ENCODE measurements around the gene SNX10. TPM values are rescaled to one million over a fixed set of nuclear protein-coding genes. Genes with fewer than 3 reads are reported as not detected.

Gene SNX10
- total and polyA plus RNA-seq, 7 experiments from 2014 or later: 5.0 to 37.0 (median 7.2) TPM

GRCh38 chr7:26367219-26367711 is 75.6 kb downstream of the SNX10 start:
- Histone ChIP-seq H3K27ac (ENCODE audit: low read depth, low read length) (no peak overlapping the region), H3K36me3 (ENCODE audit: control insufficient read depth in 2 of 3, insufficient read depth in 3 of 3, low read length in 3 of 3) (peaks cover 0 to 9% (median 0%) of the 10 kb centered on the region in 3 experiments), H3K4me1 (ENCODE audit: control insufficient read depth in 2 of 2, insufficient read depth in 2 of 2, low read length in 2 of 2) (peaks cover 0 to 8% of the 10 kb centered on the region in 2 donors), H3K4me3 (ENCODE audit: low read length) (no peak overlapping the region), H3K9me3 (ENCODE audit: control insufficient read depth in 2 of 3, low read length in 3 of 3) (no peaks in the 10 kb centered on the region), H3K27me3 (ENCODE audit: control insufficient read depth in 2 of 2, insufficient read depth in 2 of 2, low read length in 2 of 2) (no peaks in the 10 kb centered on the region)
- POLR2A ChIA-PET: interaction anchor here (0.8 kb wide), 1 partner anchor 167 kb away, joined by 3 read pairs; the partner anchor contains the start of gene HNRNPA2B1
- CTCF ChIA-PET: interaction anchor here (0.6 to 7.7 kb wide), 5 partner anchors 277 to 473 kb away, joined by 3 to 127 read pairs (median 58); no protein-coding TSS in a partner anchor
- Mint-ChIP-seq H3K4me1 (peaks cover 3 to 16% (median 8%) of the 10 kb centered on the region in 7 donors), H3K9me3 (no peaks in the 10 kb centered on the region), H3K36me3 (peaks cover 2 to 12% (median 3%) of the 10 kb centered on the region in 5 donors), H3K27ac (no peak overlapping the region), H3K27me3 (peaks cover 0 to 6% (median 1%) of the 10 kb centered on the region in 5 donors), H3K4me3 (peak overlapping the region in 1 of 10 donors; percentile 29)
- DNase-seq: no peak
- intact Hi-C loops (cut with micrococcal nuclease): loop anchor here in 1 of 2 donors (5.0 kb wide), 2 partner anchors 215 to 415 kb away; partner anchors contain the start of gene NFE2L3
- ATAC-seq: no peak

- Mint-ChIP-seq H3K36me3 (peaks cover 4 to 15% (median 10%) of the 10 kb centered on the region in 5 donors), H3K27ac (no peak overlapping the region), H3K9me3 (no peaks in the 10 kb centered on the region), H3K4me1 (peaks cover 3 to 16% (median 8%) of the 10 kb centered on the region in 7 donors), H3K27me3 (peaks cover 0 to 12% (median 5%) of the 10 kb centered on the region in 5 donors), H3K4me3 (no peak overlapping the region)
- Histone ChIP-seq H3K4me3 (ENCODE audit: low read length) (no peak overlapping the region), H3K9me3 (ENCODE audit: control insufficient read depth in 2 of 3, low read length in 3 of 3) (no peaks in the 10 kb centered on the region), H3K27me3 (ENCODE audit: control insufficient read depth in 2 of 2, insufficient read depth in 2 of 2, low read length in 2 of 2) (peaks cover 0 to 2% of the 10 kb centered on the region in 2 donors), H3K36me3 (ENCODE audit: control insufficient read depth in 2 of 3, insufficient read depth in 3 of 3, low read length in 3 of 3) (peaks cover 0 to 9% (median 0%) of the 10 kb centered on the region in 3 experiments), H3K4me1 (ENCODE audit: control insufficient read depth in 2 of 2, insufficient read depth in 2 of 2, low read length in 2 of 2) (peaks cover 0 to 8% of the 10 kb centered on the region in 2 donors), H3K27ac (ENCODE audit: low read depth, low read length) (no peak overlapping the region)
- CTCF ChIA-PET: interaction anchor here (0.6 to 2.6 kb wide), 11 partner anchors 14 to 475 kb away, joined by 3 to 23 read pairs (median 6); no protein-coding TSS in a partner anchor
- POLR2A ChIA-PET: interaction anchor here (0.6 to 0.7 kb wide), 2 partner anchors 168 to 1982 kb away, joined by 3 to 5 read pairs; no protein-coding TSS in a partner anchor
- no peak for ATAC-seq
- DNase-seq: no peak
- intact Hi-C loops (cut with micrococcal nuclease): loop anchor here in 1 of 2 donors (2.0 to 5.0 kb wide), 3 partner anchors 216 to 792 kb away; partner anchors contain the start of gene NFE2L3
These were observed 76.9 kb downstream of the SNX10 start for GRCh38 chr7:26368542-26368941.

GRCh38 chr7:26369593-26369992 is 77.9 kb downstream of the SNX10 start:
- H3K36me3 ChIP-seq (ENCODE audit: control insufficient read depth in 2 of 3, insufficient read depth in 3 of 3, low read length in 3 of 3): peaks cover 0 to 9% (median 0%) of the 10 kb centered on the region in 3 experiments
- Mint-ChIP-seq H3K4me3 (peak overlapping the region in 1 of 10 donors; percentile 30), H3K36me3 (peaks cover 4 to 16% (median 10%) of the 10 kb centered on the region in 5 donors), H3K27ac (no peak overlapping the region), H3K27me3 (peaks cover 6 to 21% (median 13%) of the 10 kb centered on the region in 5 donors), H3K9me3 (no peaks in the 10 kb centered on the region), H3K4me1 (peaks cover 3 to 16% (median 8%) of the 10 kb centered on the region in 7 donors)
- H3K4me1 ChIP-seq (ENCODE audit: control insufficient read depth in 2 of 2, insufficient read depth in 2 of 2, low read length in 2 of 2): peaks cover 0 to 8% of the 10 kb centered on the region in 2 donors
- POLR2A ChIA-PET: interaction anchor here (0.7 to 1.5 kb wide), 3 partner anchors 170 to 297 kb away, joined by 3 to 8 read pairs (median 3); no protein-coding TSS in a partner anchor
- peaks cover 0 to 11% of the 10 kb centered on the region in 2 donors for H3K27me3 ChIP-seq (ENCODE audit: control insufficient read depth in 2 of 2, insufficient read depth in 2 of 2, low read length in 2 of 2)
- CTCF ChIA-PET: interaction anchor here (0.6 to 2.6 kb wide), 30 partner anchors 9 to 793 kb away, joined by 3 to 23 read pairs (median 5); no protein-coding TSS in a partner anchor
- intact Hi-C loops (cut with micrococcal nuclease): loop anchor here (1.0 to 5.0 kb wide), 6 partner anchors 131 to 792 kb away; partner anchors contain the start of gene NFE2L3 (in 1 of the 2)
- no peak overlapping the region for H3K4me3 ChIP-seq (ENCODE audit: low read length)
- peak; percentile 82 for ATAC-seq
- peak in 7 of 9 donors; percentile 28 to 61 (median 48) for DNase-seq
- H3K27ac ChIP-seq (ENCODE audit: low read depth, low read length): no peak overlapping the region
- no peaks in the 10 kb centered on the region for H3K9me3 ChIP-seq (ENCODE audit: control insufficient read depth in 2 of 3, low read length in 3 of 3)

GRCh38 chr7:26370011-26370410 is 78.3 kb downstream of the SNX10 start:
- H3K27me3 Mint-ChIP-seq: peaks cover 6 to 25% (median 14%) of the 10 kb centered on the region in 5 donors
- DNase-seq: no peak
- H3K27ac Mint-ChIP-seq: no peak overlapping the region
- peak overlapping the region in 6 of 10 donors; percentile 4 to 60 (median 46) for H3K4me3 Mint-ChIP-seq
- peaks cover 0 to 8% of the 10 kb centered on the region in 2 donors for H3K4me1 ChIP-seq (ENCODE audit: control insufficient read depth in 2 of 2, insufficient read depth in 2 of 2, low read length in 2 of 2)
- no peak overlapping the region for H3K27ac ChIP-seq (ENCODE audit: low read depth, low read length)
- peaks cover 3 to 14% (median 6%) of the 10 kb centered on the region in 7 donors for H3K4me1 Mint-ChIP-seq
- peaks cover 0 to 9% (median 0%) of the 10 kb centered on the region in 3 experiments for H3K36me3 ChIP-seq (ENCODE audit: control insufficient read depth in 2 of 3, insufficient read depth in 3 of 3, low read length in 3 of 3)
- ChIA-PET POLR2A (interaction anchor here (0.7 to 1.5 kb wide), 3 partner anchors 170 to 296 kb away, joined by 3 to 8 read pairs (median 3); no protein-coding TSS in a partner anchor), CTCF (interaction anchor here (0.6 to 2.6 kb wide), 28 partner anchors 8 to 792 kb away, joined by 3 to 23 read pairs (median 5); no protein-coding TSS in a partner anchor)
- intact Hi-C loops (cut with micrococcal nuclease): loop anchor here (10.0 kb wide), 2 partner anchors 485 to 495 kb away; partner anchors contain the start of gene SKAP2 (in 1 of the 2)
- H3K4me3 ChIP-seq (ENCODE audit: low read length): no peak overlapping the region
- peaks cover 0 to 16% of the 10 kb centered on the region in 2 donors for H3K27me3 ChIP-seq (ENCODE audit: control insufficient read depth in 2 of 2, insufficient read depth in 2 of 2, low read length in 2 of 2)
- peaks cover 4 to 15% (median 10%) of the 10 kb centered on the region in 5 donors for H3K36me3 Mint-ChIP-seq
- H3K9me3 ChIP-seq (ENCODE audit: control insufficient read depth in 2 of 3, low read length in 3 of 3): no peaks in the 10 kb centered on the region
- no peaks in the 10 kb centered on the region for H3K9me3 Mint-ChIP-seq
- peak; percentile 33 for ATAC-seq

- POLR2A ChIA-PET: no interaction called here
- Mint-ChIP-seq H3K9me3 (no peaks in the 10 kb centered on the region), H3K27me3 (peaks cover 10 to 34% (median 21%) of the 10 kb centered on the region in 5 donors), H3K4me3 (no peak overlapping the region), H3K27ac (no peak overlapping the region), H3K36me3 (peaks cover 4 to 15% (median 8%) of the 10 kb centered on the region in 5 donors), H3K4me1 (peaks cover 4 to 15% (median 9%) of the 10 kb centered on the region in 7 donors)
- H3K4me3 ChIP-seq (ENCODE audit: low read length): no peak overlapping the region
- ATAC-seq: no peak
- no peaks in the 10 kb centered on the region for H3K9me3 ChIP-seq (ENCODE audit: control insufficient read depth in 2 of 3, low read length in 3 of 3)
- CTCF ChIA-PET: interaction anchor here (0.6 to 2.3 kb wide), 6 partner anchors 11 to 789 kb away, joined by 3 to 17 read pairs (median 4); no protein-coding TSS in a partner anchor
- intact Hi-C loops (cut with micrococcal nuclease): loop anchor here (10.0 kb wide), 2 partner anchors 483 to 493 kb away; partner anchors contain the start of gene SKAP2 (in 1 of the 2)
- peaks cover 6 to 13% of the 10 kb centered on the region in 2 donors for H3K4me1 ChIP-seq (ENCODE audit: control insufficient read depth in 2 of 2, insufficient read depth in 2 of 2, low read length in 2 of 2)
- DNase-seq: no peak
- H3K27me3 ChIP-seq (ENCODE audit: control insufficient read depth in 2 of 2, insufficient read depth in 2 of 2, low read length in 2 of 2): peaks cover 4 to 24% of the 10 kb centered on the region in 2 donors
- H3K36me3 ChIP-seq (ENCODE audit: control insufficient read depth in 2 of 3, insufficient read depth in 3 of 3, low read length in 3 of 3): peaks cover 0 to 9% (median 0%) of the 10 kb centered on the region in 3 experiments
- no peak overlapping the region for H3K27ac ChIP-seq (ENCODE audit: low read depth, low read length)
These were observed 80.6 kb downstream of the SNX10 start for GRCh38 chr7:26372249-26372648.

- H3K27me3 Mint-ChIP-seq: peaks cover 10 to 38% (median 21%) of the 10 kb centered on the region in 5 donors
- H3K4me1 ChIP-seq (ENCODE audit: control insufficient read depth in 2 of 2, insufficient read depth in 2 of 2, low read length in 2 of 2): peaks cover 6 to 13% of the 10 kb centered on the region in 2 donors
- ATAC-seq (no peak), DNase-seq (no peak)
- H3K27ac ChIP-seq (ENCODE audit: low read depth, low read length): no peak overlapping the region
- H3K27ac Mint-ChIP-seq: no peak overlapping the region
- H3K36me3 Mint-ChIP-seq: peaks cover 4 to 15% (median 8%) of the 10 kb centered on the region in 5 donors
- H3K36me3 ChIP-seq (ENCODE audit: control insufficient read depth in 2 of 3, insufficient read depth in 3 of 3, low read length in 3 of 3): peaks cover 0 to 9% (median 0%) of the 10 kb centered on the region in 3 experiments
- H3K4me3 Mint-ChIP-seq: no peak overlapping the region
- ChIA-PET POLR2A (no interaction called here), CTCF (interaction anchor here (0.5 to 2.3 kb wide), 8 partner anchors 10 to 788 kb away, joined by 3 to 17 read pairs (median 3); no protein-coding TSS in a partner anchor)
- H3K4me1 Mint-ChIP-seq: peaks cover 4 to 16% (median 9%) of the 10 kb centered on the region in 7 donors
- peaks cover 4 to 24% of the 10 kb centered on the region in 2 donors for H3K27me3 ChIP-seq (ENCODE audit: control insufficient read depth in 2 of 2, insufficient read depth in 2 of 2, low read length in 2 of 2)
- no peak overlapping the region for H3K4me3 ChIP-seq (ENCODE audit: low read length)
- no peaks in the 10 kb centered on the region for H3K9me3 ChIP-seq (ENCODE audit: control insufficient read depth in 2 of 3, low read length in 3 of 3)
- intact Hi-C loops (cut with micrococcal nuclease): loop anchor here (10.0 kb wide), 2 partner anchors 482 to 492 kb away; partner anchors contain the start of gene SKAP2 (in 1 of the 2)
- no peaks in the 10 kb centered on the region for H3K9me3 Mint-ChIP-seq
These were observed 81.0 kb downstream of the SNX10 start for GRCh38 chr7:26372704-26373103.

Data from naive thymus-derived CD4-positive, alpha-beta T cell (primary cell).